HG02642 (cell line): ENCODE results near the gene SMU1.

ENCODE experiments used
- ATAC-seq: cut with Tn5 transposase; IDR thresholded peaks from one replicate; pipeline ENCODE4 v1.9.1; 2021; ENCODE audit warnings: mild to moderate bottlenecking; ENCODE audit not compliant: unreplicated experiment, poor library complexity

The SMU1 gene

GRCh38 chr9:33049680-33050361 lies 26.7 kb downstream of the SMU1 start:
- ATAC-seq = peak; percentile 78

GRCh38 chr9:33048054-33048465 lies 28.4 kb downstream of the SMU1 start:
- ATAC-seq = no peak

GRCh38 chr9:33046061-33046460 lies 30.4 kb downstream of the SMU1 start:
- ATAC-seq = no peak

- ATAC-seq = no peak
Observed at GRCh38 chr9:33044677-33045282, 31.7 kb downstream of the SMU1 start.

- ATAC-seq = peak; percentile 83
Observed at GRCh38 chr9:33044162-33044673, 32.3 kb downstream of the SMU1 start.

GRCh38 chr9:33043671-33044070 lies 32.8 kb downstream of the SMU1 start:
- no peak for ATAC-seq

GRCh38 chr9:33042473-33042872 lies 34.0 kb downstream of the SMU1 start:
- no peak for ATAC-seq

GRCh38 chr9:33041432-33042188 lies 34.9 kb downstream of the SMU1 start:
- ATAC-seq = no peak

- no peak for ATAC-seq
Observed at GRCh38 chr9:33040792-33041431, 35.6 kb downstream of the SMU1 start.

- ATAC-seq = no peak
Observed at GRCh38 chr9:33032865-33033264, 43.6 kb downstream of the SMU1 start.

GRCh38 chr9:33032292-33032691 lies 44.2 kb downstream of the SMU1 start:
- no peak for ATAC-seq

- no peak for ATAC-seq
Observed at GRCh38 chr9:33030285-33030684, 46.2 kb downstream of the SMU1 start.

- ATAC-seq = no peak
Observed at GRCh38 chr9:33029231-33029786, 47.2 kb downstream of the SMU1 start.

- peak; percentile 47 for ATAC-seq
Observed at GRCh38 chr9:33025572-33026342, 50.7 kb downstream of the SMU1 start.

GRCh38 chr9:33024966-33025571 lies 51.4 kb downstream of the SMU1 start, which contains the start of gene DNAJA1:
Gene DNAJA1, plus strand, starts transcription at chr9:33025273. Its CDS starts 1,212 bp downstream, at chr9:33026485.
- peak; percentile 94 for ATAC-seq

GRCh38 chr9:33024126-33024965 lies 52.1 kb downstream of the SMU1 start:
- ATAC-seq = no peak

- ATAC-seq = no peak
Observed at GRCh38 chr9:33023661-33024060, 52.8 kb downstream of the SMU1 start.

- no peak for ATAC-seq
Observed at GRCh38 chr9:33022755-33023154, 53.7 kb downstream of the SMU1 start.
